GM19372 (cell line): ENCODE data around the gene MTRR.
A peak's percentile ranks its signal among the peaks of the same experiment; 100 is the strongest.

Source experiments
- ATAC-seq: cut with Tn5 transposase; IDR thresholded peaks from one replicate; pipeline ENCODE4 v1.9.1; 2021; ENCODE audit warnings: mild to moderate bottlenecking, low read depth, moderate library complexity; ENCODE audit not compliant: unreplicated experiment

MTRR gene

DNA sequence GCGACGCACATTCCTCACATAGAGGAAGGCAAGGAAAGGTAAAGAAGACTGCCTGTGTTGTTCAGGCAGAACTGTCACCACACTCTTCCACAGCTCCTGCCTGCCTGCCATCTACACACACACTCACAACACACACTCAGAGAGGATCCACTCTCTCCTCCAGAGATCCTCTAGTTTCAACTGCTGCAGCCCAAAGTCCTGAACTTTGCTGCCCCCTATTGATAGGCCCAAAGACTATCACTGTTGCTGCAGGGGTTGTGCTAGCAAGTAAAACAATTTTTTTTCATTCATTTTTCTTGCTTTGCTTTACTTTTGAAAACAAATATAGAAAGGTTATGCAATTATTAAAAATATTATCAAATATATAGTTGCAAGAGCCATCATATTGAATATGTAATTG lies 12.1 kb upstream of the MTRR start:
- no peak for ATAC-seq

DNA sequence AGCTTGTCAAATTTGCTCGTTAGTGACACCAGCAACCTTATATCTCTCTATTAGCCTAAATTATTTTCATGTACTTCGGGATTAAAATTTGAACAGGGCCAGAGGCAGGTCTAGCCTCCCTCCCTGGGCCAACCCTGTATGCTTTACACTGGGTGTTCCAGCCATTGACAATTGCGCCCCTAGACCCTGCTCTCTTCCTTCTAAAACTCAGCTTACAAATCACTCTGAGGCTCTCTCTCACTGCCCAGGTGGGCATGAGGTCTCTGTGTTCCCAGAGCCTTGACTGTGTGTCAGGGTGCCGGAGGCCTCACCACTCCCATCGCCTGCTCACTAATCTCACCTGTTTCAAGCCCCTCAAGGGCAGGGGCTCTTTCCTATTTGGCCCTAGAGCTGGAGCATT lies 11.6 kb upstream of the MTRR start:
- ATAC-seq, result no peak

DNA sequence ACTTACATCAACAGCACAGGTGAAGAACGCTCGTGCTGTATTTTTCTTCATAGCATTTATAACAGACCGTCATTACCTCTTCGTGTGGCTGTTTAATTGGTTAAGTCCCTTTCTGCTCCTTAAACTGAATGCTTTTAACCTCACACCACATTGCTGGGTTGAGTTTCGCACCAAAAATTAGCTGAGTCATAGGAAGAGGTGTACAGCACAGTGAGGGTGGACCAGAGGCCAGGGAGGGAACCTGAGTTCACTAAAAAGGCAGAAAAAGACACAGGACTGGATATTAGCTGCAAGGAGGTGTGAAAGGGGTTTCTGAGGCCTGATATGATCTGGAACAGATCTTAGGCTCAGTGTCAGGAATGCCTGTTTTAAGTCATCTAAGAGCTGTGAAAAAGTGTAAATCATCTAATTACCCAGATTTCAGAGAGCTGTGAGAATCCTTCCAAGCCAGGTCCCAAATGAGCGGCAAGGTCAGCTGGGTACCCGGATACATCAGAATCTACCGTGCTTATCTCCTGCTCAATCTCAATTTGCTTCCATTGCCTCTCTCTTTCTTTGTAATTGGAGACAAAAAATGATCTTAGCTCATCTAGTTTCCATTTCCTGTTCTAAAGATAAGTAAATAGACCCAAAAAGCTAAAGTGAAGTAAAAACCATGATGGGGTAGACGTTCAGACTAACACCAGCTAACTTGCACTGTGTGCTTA lies 10.9 kb upstream of the MTRR start:
- no peak for ATAC-seq

DNA sequence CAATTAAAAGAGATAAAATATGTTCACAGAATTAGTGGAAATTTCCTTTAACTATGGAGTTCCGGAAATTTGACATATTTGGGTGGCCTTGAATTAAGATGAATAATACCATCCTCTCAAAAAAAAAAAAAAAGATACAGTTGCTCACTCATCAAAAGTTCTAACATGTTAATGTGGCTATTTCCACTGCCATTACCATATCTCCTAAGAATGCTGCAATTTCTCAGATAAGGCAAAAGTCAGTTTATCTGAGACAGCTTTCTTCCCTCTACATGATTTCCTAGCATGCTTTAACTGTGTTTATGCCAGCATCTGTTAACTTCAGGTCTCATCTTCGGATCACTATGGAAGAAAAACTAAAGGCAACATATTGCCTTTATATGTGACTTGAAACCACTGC lies 2.8 kb upstream of the MTRR start:
- no peak for ATAC-seq

- no peak for ATAC-seq
Measured at GRCh38 chr5:7867260-7867659, 1.7 kb upstream of the MTRR start.

DNA sequence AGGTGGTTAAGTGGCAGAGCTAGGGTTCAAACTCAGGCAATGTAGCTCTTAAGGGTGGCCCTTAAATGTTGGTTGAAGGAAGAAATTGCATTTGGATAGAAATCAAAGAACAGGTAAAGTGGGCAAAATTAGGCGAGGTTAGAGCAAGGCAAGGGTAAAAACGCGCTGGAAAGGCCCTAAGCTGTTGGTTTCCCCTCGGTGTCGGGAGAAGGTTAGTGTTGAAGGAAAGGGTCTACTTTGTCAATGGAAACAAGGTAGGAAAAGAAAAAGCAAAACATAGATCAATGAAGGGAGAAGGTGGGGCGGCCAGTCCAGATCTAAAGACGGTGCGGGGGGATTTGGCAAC lies 548 bp upstream of the MTRR start:
- ATAC-seq, result peak; percentile 0

DNA sequence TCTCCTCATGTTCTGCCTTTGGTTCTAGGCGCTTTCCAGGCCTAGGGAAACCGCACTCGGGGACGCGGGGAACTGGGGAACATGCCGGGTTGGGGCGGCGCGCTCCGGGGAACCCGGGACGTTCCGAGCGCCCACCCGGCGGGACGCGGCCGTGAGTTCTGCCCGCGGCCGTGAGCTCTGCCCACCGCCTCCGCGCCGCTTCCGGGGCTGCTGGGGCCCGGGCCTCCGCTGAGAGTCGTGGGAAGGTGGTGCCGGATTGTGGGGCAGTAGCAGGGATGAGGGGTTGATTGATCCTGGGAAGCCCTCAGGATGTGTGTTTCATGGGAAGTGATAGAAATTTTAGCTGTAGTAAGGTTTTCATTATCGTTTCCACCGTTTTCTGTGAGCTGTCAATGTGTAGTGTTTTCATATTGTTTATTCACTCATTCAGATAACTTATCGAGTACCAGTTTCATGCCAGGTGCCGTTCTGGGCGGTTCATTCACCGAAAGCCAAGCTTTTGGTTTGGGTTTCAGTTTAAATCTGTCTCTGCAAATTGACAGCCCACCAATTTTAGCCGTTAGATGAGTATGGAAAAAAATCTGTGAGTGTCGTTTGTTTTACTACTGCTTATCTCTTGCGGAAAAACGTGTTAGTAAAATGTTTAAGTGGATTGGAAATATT lies 657 bp downstream of the MTRR start:
- peak; percentile 32 for ATAC-seq

DNA sequence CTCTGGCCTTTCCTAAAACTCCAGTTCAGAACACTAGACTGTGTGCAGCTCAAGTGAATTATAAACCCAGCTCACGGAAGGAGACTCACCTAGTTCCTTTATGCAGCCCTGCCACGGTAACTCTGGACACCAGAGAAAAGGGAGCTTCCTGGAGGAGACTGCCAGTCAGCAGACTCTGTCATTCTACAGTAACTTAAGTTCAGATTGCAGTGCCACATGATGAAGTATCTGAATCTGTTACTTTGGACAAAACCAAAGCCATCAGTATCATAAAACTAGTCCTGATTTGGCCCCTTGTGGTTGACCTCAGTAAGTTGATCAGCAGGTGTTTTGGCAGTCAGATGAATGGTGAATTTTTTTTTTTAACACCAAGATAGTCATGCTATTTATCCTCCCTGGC lies 2.7 kb downstream of the MTRR start:
- ATAC-seq, result no peak

GRCh38 chr5:7872517-7873130 lies 3.7 kb downstream of the MTRR start:
- no peak for ATAC-seq

DNA sequence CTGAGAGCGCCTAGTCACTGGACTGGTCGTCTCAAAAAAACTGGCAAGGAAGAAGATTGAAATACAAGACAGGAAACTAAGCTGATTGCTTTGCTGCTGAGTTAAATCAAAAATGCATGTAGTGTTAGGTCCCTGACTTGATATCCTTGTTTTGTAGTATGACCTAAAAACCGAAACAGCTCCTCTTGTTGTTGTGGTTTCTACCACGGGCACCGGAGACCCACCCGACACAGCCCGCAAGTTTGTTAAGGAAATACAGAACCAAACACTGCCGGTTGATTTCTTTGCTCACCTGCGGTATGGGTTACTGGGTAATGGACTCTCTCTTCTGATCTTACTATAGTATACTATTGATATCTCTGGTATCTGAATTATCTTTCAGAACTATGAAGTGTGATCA lies 4.3 kb downstream of the MTRR start:
- ATAC-seq, result no peak

DNA sequence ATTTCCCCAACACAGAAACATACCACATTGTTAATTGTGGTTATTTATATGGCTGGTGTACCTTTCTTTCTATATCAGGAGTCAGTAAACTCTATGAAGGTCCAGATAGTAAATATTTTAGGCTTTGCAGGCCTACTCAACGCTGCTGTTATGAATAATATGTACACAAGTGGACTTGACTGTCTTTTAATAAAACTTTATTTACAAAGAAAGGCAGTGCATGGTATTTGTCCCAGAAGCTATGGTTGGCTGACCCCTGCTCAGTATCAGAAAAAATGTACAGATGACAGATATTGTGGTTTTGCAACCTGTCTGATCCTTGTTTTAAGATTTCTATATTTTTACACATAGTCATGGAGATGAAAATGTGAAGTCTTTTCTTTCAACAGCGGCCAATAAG lies 5.7 kb downstream of the MTRR start:
- no peak for ATAC-seq

DNA sequence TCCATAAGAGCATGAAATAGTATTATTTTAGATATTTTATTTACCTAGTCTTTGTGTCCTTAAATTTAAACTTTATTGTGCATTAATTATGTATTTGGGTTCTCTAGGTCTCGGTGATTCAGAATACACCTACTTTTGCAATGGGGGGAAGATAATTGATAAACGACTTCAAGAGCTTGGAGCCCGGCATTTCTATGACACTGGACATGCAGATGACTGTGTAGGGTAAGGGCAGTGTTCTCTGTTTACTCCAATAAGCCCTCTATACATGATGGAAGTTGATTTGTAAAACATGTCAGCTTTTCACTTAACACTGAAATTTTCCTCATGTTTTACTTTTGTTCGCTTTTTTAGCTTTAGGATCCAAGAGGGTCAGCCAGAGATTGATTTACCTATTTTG lies 6.2 kb downstream of the MTRR start:
- no peak for ATAC-seq

DNA sequence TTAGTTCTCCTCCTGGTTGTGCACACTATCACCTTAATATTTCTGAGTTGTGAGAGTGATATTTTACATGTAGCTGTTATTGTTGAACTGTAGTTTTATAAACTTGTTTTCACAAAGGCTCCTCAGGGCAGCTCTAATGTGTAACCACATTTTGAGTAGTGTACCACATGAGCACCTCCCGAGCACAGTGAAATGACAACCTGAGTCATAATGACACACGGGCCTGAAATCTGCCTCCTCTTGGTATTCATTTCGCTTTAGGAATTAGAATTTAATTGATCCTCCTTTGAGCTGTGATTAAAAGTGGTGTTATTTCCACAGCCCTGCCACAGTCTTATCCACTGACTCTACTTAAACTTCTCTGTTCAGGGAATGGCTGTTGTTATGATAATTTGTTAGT lies 7.9 kb downstream of the MTRR start:
- ATAC-seq, result peak; percentile 33

DNA sequence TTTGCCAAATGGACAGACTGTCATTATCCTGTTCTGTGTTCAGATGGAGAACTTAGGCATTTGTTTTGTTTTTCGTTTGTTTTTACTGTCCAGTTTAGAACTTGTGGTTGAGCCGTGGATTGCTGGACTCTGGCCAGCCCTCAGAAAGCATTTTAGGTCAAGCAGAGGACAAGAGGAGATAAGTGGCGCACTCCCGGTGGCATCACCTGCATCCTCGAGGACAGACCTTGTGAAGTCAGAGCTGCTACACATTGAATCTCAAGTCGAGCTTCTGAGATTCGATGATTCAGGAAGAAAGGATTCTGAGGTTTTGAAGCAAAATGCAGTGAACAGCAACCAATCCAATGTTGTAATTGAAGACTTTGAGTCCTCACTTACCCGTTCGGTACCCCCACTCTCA lies 8.9 kb downstream of the MTRR start:
- no peak for ATAC-seq

- ATAC-seq, result peak; percentile 96
Measured at GRCh38 chr5:7878381-7878873, 9.5 kb downstream of the MTRR start.

DNA sequence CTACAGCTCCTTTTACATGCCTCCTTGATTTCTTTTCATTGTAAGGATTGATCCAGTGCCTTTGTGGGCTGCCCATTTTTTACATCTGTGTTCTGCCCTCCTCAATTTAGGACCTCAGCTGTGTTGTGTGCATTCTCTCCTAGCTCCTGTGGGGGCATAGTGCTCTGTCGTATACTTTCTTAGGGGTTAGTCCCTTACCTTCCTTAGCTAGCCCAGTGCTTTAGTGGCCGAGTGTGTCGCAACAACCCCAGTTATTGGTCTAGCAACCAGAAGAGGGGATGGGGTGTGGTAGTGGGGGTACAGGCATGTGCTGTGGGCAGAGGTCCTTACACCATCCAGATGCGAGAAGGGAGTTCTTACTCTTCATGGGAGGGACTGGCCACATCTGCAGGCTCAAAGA lies 12.1 kb downstream of the MTRR start:
- no peak for ATAC-seq

DNA sequence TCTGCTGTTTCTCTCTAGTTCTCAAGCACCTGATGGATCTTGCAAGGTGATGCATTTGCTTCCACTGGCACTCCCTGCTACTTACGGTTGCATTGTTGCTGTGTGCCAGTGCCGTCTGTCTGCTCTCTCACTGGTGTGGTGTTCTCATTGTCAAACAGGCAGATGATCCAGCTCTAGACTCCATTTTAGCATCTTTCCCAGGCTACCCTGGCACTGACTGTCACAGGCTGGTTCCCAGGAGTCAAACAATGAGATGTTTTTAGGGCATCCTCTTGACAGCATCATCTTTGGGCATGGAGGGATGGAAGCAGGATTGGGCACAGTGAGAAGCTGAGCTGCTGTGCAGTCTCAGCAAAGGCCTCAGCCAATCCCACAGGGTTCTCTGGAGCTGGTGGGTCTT lies 12.9 kb downstream of the MTRR start:
- ATAC-seq, result no peak

GRCh38 chr5:7882926-7883325 lies 14.0 kb downstream of the MTRR start:
- ATAC-seq, result no peak

- no peak for ATAC-seq
Measured at GRCh38 chr5:7884491-7885267, 15.7 kb downstream of the MTRR start.

- peak; percentile 75 for ATAC-seq
Measured at GRCh38 chr5:7886849-7887475, 18.0 kb downstream of the MTRR start.

- no peak for ATAC-seq
Measured at GRCh38 chr5:7888901-7889300, 20.0 kb downstream of the MTRR start.
